Gastrocnemius medialis (tissue), 4 donors: ENCODE measurements around the gene SLC36A1.

ENCODE experiments used
- CTCF ChIP-seq, 5 experiments: fragments of 450-650 bp in 3 of 5; fragments of 200-600 bp in 2 of 5; sonication (generic) in 2 of 5; IDR thresholded peaks in 4 of 5; conservative IDR thresholded peaks in 1 of 5; 1 replicate in 4 of 5; 2 replicates in 1 of 5; pipeline ENCODE4 v1.5.1; 2016 to 2019; ENCODE audit warnings: antibody characterized with exemption in 5 of 5, mild to moderate bottlenecking in 3 of 5, moderate library complexity in 3 of 5
- POLR2A ChIP-seq, 2 donors: fragments of 450-650 bp; IDR thresholded peaks; one replicate each; pipeline ENCODE4 v1.6.1; 2017; ENCODE audit warnings: antibody characterized with exemption in 2 of 2, mild to moderate bottlenecking in 2 of 2, moderate library complexity in 2 of 2

GRCh38 chr5:151413800-151414199, 33.6 kb upstream of the SLC36A1 start:
- TF ChIP-seq CTCF (IDR thresholded peaks at IDR 0.05 in 4 of 5, conservative IDR thresholded peaks at IDR 0.05 in 1 of 5) (no peak), POLR2A (IDR thresholded peaks at IDR 0.05) (no peak)
